GM23248 (cell line): Measurements from ENCODE around the gene UBTF.

Experiments used
- EZH2 ChIP-seq: fragments of 200-600 bp; sonication (generic); IDR thresholded peaks from 2 replicates; pipeline ENCODE4 v1.6.1; 2018; ENCODE audit warnings: antibody characterized with exemption, mild to moderate bottlenecking; ENCODE audit not compliant: insufficient read depth, poor library complexity, severe bottlenecking
- EZH2phosphoT487 ChIP-seq: fragments of 200-600 bp; sonication (generic); IDR thresholded peaks from 2 replicates; pipeline ENCODE4 v1.6.1; 2018; ENCODE audit warnings: antibody characterized with exemption, moderate library complexity, mild to moderate bottlenecking, low read depth; ENCODE audit not compliant: insufficient read depth

DNA sequence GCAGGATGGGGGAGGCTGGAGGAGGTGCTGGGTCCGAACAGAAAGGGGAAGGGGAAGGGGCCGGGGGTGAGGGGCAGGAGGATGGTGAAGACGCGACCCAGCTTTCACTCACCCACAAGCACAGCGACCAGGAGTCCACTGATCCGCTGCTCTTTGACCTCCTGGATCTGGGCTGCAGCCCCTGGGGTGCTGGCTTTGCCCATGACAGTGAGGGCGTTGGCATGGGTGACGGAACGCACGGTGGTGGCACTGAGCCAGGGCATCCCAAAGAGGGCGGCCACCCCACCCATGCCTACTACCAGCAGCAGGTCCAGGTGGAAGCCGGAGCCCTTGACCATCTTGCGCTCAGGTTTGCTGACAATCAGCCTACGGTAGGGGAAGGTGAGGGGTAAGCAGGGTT is 33.5 kb upstream of the UBTF start:
- TF ChIP-seq EZH2phosphoT487 (no peak), EZH2 (no peak)
